NT2/D1 (cell line): Measurements from ENCODE around the gene ZNF48.
A peak's percentile ranks its signal among the peaks of the same experiment; 100 is the strongest.

Source experiments
- DNase-seq: peaks from one replicate; pipeline ENCODE4 v3.0.0-alpha.2; 2011; ENCODE audit warnings: low read depth, low spot score
- H3K27me3 ChIP-seq: 2 replicates; pipeline ENCODE4 v1.6.0; 2011; ENCODE audit warnings: mild to moderate bottlenecking; ENCODE audit not compliant: insufficient read length, insufficient read depth
- H3K36me3 ChIP-seq: 2 replicates; pipeline ENCODE4 v1.6.1; 2011; ENCODE audit warnings: mild to moderate bottlenecking, low read length, mixed read lengths; ENCODE audit not compliant: insufficient read depth, insufficient read length
- H3K4me1 ChIP-seq: 2 replicates; pipeline ENCODE4 v1.5.1; 2011; ENCODE audit not compliant: insufficient read depth, insufficient read length
- H3K4me3 ChIP-seq: 2 replicates; pipeline ENCODE4 v1.5.1; 2011; ENCODE audit warnings: low read depth; ENCODE audit not compliant: insufficient read length
- H3K9ac ChIP-seq: 2 replicates; pipeline ENCODE4 v1.6.0; 2011; ENCODE audit warnings: low read depth; ENCODE audit not compliant: insufficient read length
- H3K9me3 ChIP-seq: 2 replicates; pipeline ENCODE4 v1.5.1; 2011; ENCODE audit warnings: mild to moderate bottlenecking, low read length; ENCODE audit not compliant: insufficient read depth
- SUZ12 ChIP-seq: IDR thresholded peaks from 2 replicates; pipeline ENCODE4 v1.6.1; 2011; ENCODE audit not compliant: insufficient read length, insufficient read depth; ENCODE audit errors: extremely low read depth
- YY1 ChIP-seq: IDR thresholded peaks from 2 replicates; pipeline ENCODE4 v1.6.1; 2011; ENCODE audit not compliant: insufficient read length, insufficient read depth
- ZNF274 ChIP-seq: IDR thresholded peaks from 2 replicates; pipeline ENCODE4 v1.6.1; 2011; ENCODE audit warnings: mild to moderate bottlenecking, low read depth, low read length

The ZNF48 gene

DNA sequence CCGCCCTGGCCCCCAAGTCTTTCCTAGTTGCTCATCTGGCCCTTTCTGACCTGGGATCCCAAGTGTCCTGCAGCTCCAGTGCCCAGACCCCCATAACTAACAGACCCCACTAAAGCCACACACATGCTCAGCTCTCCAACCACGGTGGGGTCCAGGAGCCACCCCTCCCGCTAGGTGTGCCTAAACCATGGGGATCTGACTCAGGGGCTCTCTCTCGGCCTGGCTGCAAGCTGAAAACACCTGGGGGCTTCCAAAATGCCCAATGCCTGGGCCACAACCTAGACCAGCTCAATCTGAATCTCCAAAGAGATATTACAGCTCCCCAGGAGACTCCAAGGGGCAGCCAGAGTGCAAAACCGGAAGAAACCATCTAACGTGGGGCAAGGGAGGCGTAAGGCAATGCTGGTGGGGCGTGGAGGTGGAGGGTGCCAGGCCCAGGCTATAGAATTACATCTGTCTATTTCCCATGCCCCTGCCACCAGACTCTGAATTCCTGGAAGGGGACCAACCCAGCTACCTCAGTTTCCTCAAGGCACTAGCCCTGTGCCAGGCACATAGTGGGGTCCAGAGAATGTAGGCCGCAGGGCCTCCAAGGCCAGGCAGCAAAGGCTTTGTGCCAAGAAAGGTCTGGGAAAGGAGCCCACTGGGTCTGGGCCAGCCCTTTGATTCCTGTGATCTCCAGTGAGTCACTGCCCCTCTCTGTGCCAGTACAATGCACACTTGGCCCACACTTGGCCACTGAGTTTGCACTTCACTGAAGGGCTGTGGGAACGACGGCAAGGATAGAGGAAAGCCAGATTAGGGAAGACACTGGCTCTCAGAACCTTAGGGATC, 43.4 kb upstream of the ZNF48 start:
- H3K4me1 ChIP-seq: peaks cover 13% of the 10 kb centered on the region
- H3K27me3 ChIP-seq: no peaks in the 10 kb centered on the region
- H3K4me3 ChIP-seq: no peak overlapping the region
- no peak for TF ChIP-seq YY1
- no peak for TF ChIP-seq SUZ12
- no peak for TF ChIP-seq ZNF274
- peaks cover 55% of the 10 kb centered on the region for H3K36me3 ChIP-seq
- DNase-seq: no peak
- peak overlapping the region; percentile 12 for H3K9ac ChIP-seq
- no peaks in the 10 kb centered on the region for H3K9me3 ChIP-seq

DNA sequence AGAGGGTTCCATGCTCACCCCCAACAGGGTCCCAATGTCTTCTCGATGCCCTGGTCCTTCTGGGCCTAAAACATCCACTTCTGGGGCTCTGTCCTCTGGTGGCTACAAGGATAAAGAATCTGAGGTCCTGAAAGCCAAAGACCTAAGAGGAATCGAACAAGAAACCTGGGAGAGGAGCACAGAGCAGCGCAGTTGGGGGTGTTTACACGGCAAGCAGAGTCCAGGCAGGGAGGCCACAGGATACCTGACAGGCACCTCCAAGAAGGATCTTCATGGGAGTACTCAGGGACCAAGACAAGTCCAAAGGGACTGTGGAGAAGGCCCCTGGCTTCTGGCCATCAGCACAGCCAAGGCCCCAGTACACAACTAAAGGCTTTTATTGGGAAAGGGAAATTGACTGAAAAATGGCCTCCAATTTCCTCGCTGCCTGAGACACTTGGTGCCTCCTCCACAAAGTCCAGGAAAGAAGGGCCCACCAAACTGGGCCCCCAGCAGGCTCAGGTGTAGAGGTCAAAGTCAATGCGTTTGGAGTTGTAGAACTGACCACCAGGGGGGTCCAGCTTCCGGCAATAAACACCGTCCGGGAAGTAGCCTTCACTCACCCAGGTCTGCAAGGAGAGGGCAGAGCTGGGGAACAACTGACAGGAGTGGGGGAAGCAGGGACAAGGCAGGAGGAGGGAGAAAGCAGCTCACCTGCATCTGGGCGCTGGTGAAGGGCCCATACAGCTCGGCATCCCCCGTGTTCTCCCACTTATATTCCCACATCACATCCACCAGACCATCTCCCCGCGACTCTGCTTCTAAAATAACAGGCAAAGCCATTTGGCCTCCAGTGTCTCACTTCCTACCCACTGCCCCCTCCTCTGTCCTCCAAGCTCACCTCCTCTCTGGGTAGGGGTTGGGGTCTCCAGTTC, 42.5 kb upstream of the ZNF48 start:
- no peaks in the 10 kb centered on the region for H3K9me3 ChIP-seq
- no peak for DNase-seq
- H3K27me3 ChIP-seq: no peaks in the 10 kb centered on the region
- TF ChIP-seq YY1 (no peak), ZNF274 (no peak), SUZ12 (no peak)
- peaks cover 64% of the 10 kb centered on the region for H3K36me3 ChIP-seq
- H3K9ac ChIP-seq: no peak overlapping the region
- peaks cover 13% of the 10 kb centered on the region for H3K4me1 ChIP-seq
- no peak overlapping the region for H3K4me3 ChIP-seq

DNA sequence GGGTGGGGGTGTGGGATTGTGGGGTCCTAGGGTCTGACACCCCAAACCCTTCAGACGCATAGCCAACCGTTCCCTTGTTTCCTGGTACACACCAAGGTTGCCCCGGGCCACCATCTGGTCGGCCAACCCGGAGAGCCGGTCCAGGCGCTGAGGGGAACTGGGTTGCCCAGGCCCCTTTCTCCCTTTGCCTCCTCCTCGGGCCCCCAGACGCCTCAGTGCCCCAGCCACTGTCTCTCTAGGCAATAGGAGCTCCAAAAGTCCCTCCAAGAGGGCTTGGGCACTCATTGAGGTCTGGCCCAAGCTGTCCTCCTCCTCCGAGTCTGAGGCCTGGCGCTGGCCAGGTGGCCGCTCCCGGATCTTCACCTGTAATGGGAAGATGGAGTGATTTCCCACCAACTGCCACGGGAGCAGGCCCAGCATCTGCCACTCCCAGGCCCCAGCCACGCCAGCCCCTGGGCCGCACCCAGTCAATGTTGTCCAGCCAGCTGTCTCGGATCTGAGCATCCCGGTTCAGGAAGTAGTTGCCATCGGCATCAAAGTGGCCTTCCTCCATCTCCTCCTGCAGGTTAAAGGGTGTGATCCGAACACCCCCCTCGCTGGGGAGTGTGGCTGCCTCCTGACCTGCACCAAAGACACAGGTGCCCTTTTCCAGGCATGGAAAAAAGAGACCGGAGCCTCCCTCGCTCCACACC, 41.6 kb upstream of the ZNF48 start:
- H3K36me3 ChIP-seq: peaks cover 72% of the 10 kb centered on the region
- H3K9me3 ChIP-seq: no peaks in the 10 kb centered on the region
- TF ChIP-seq SUZ12 (no peak), YY1 (no peak), ZNF274 (no peak)
- H3K9ac ChIP-seq: peak overlapping the region; percentile 96
- no peaks in the 10 kb centered on the region for H3K27me3 ChIP-seq
- no peak overlapping the region for H3K4me3 ChIP-seq
- no peak for DNase-seq
- H3K4me1 ChIP-seq: peaks cover 13% of the 10 kb centered on the region

DNA sequence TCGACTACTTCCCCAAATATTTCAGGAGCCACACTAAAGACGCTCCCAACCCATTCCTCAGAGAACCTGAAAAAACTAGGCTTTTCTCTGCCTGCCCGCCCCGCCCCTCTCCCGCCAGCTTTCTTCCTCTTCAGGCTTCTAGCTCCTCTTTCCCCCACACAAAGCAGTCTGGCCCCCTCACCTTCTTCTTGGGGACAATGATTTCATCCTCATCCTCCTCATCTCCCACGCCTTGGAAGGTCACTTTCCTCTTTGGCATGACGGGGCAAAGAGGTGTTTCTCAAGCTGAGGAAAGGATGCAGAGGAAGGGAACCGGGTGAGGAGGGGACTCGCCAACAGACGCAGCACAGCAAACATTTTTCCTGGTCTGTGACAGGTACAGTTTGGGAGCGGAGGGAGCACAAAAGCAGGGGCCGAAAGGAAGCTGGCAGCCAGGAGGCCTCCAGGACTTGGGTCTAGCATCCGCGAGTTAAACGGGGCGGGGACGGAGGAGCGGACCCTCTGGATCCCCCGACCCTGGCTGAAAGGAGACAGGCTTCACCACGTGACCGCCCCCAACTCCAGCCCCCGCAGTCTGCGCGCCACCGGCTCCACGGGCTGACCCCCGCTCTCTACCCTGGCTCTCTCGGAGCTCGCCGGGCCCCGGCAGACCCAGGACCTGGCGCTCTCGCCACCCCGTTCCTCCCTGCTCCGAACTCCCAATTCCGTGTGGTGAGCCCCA, 40.6 kb upstream of the ZNF48 start:
- peaks cover 82% of the 10 kb centered on the region for H3K36me3 ChIP-seq
- H3K4me3 ChIP-seq: peak overlapping the region; percentile 88
- H3K9ac ChIP-seq: peak overlapping the region; percentile 96
- no peaks in the 10 kb centered on the region for H3K27me3 ChIP-seq
- TF ChIP-seq SUZ12: no peak
- no peak for TF ChIP-seq YY1
- no peak for TF ChIP-seq ZNF274
- no peak for DNase-seq
- H3K9me3 ChIP-seq: no peaks in the 10 kb centered on the region
- H3K4me1 ChIP-seq: peaks cover 14% of the 10 kb centered on the region

DNA sequence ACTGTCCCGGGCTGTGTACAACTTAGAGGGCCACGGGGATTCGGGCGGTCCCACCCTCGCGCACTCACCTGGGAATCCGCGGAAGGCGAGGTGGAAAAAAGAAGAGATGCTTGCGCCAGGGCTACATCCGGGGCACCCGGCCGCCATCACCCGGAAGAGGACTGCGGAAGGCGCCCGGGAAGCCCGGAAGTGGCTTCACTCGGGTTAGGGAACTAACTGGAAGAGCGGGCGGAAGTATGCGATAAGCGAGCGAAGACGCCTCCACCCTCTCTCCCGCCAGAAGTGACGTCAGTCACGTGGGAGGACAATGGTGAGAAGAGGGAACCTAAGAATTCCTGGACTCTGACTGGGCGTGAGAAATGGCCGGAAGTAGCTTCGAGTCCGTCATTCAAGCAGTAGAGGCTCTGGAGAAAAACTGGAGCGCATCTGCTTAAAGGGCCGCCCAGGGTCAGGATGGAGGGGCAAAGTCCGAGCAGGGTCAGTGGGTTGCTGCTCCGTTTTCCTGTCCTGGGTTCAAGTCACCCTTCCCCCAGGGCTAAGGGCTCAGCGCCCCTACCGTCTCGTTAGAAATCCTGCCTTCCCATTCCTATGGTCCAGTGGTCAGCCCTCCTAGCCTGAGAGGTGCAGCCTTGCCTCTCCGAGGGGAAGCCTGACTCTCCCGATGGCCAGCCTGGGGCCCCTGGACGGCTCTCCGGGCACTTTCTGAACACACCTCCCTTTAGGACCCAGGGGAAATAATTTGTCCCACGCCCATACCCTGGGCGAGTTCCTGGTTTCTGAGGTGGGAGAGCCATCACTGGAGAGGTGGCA, 39.9 kb upstream of the ZNF48 start, which contains the start of gene CD2BP2:
TSS of gene CD2BP2 (minus strand) at position 165 of the 810 bp plus-strand sequence. CDS start 627 bp downstream, outside the sequence.
- DNase-seq: peak; percentile 98
- H3K9ac ChIP-seq: peak within 1 kb of the TSS; percentile 96
- H3K4me1 ChIP-seq: peaks cover 19% of the 10 kb centered on the region

DNA sequence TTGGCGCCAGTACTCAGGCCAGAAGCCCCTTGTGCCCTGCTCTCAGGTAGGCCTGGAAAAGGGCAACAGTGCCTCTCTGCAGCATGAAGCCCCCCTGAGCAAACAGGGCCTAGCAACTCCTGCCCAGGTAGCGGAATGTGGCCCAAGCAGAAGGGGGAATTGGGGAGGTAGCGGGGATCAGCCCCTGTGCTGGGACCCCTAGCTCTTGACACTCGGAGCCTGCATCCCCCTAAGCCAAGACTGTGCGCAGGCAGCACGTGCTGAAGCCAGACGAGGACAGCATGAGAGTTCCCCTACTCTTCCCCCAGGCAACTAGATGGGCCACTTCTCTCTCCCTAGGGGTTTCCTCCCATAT, 39.3 kb upstream of the ZNF48 start:
- peaks cover 77% of the 10 kb centered on the region for H3K36me3 ChIP-seq
- no peaks in the 10 kb centered on the region for H3K9me3 ChIP-seq
- no peaks in the 10 kb centered on the region for H3K27me3 ChIP-seq
- no peak for TF ChIP-seq YY1
- TF ChIP-seq SUZ12: no peak
- no peak for TF ChIP-seq ZNF274
- H3K4me1 ChIP-seq: peaks cover 19% of the 10 kb centered on the region
- H3K4me3 ChIP-seq: peak overlapping the region; percentile 88
- H3K9ac ChIP-seq: peak overlapping the region; percentile 83
- no peak for DNase-seq

More for the DNA sequence above, 39.9 kb upstream of the ZNF48 start, which contains the start of gene CD2BP2:
- Histone ChIP-seq H3K36me3 (peaks cover 82% of the 10 kb centered on the region), H3K9me3 (no peaks in the 10 kb centered on the region), H3K27me3 (no peaks in the 10 kb centered on the region), H3K4me3 (peak within 1 kb of the TSS; percentile 88)
- TF ChIP-seq ZNF274 (no peak), YY1 (peak; percentile 75)
